SJCRH30 (cell line): Measurements from ENCODE around the gene PLIN4. TPM values are rescaled to one million over a fixed set of nuclear protein-coding genes. Genes with fewer than 3 reads are reported as not detected.
A peak's percentile ranks its signal among the peaks of the same experiment; 100 is the strongest.
"Not testable (repeated sequence)": the region's sequence is repeated elsewhere in the genome, so short reads cannot be mapped to it uniquely, and the experiment has no call there.

Experiments
- DNase-seq, 2 experiments: peaks; one replicate each; pipeline ENCODE4 v3.0.0-alpha.2; 2015 to 2020
- H3K27ac ChIP-seq: fragments of 250-450 bp; sonication (Bioruptor Pico); 2 replicates; pipeline ENCODE4 v1.5.1; 2020; ENCODE audit warnings: mild to moderate bottlenecking, moderate library complexity
- H3K27me3 ChIP-seq: fragments of 250-450 bp; sonication (Bioruptor Pico); 2 replicates; pipeline ENCODE4 v1.5.1; 2020; ENCODE audit warnings: mild to moderate bottlenecking, moderate library complexity
- H3K36me3 ChIP-seq: fragments of 250-450 bp; sonication (Bioruptor Pico); 2 replicates; pipeline ENCODE4 v1.5.1; 2020; ENCODE audit warnings: mild to moderate bottlenecking, moderate library complexity
- H3K4me1 ChIP-seq: fragments of 250-450 bp; sonication (Bioruptor Pico); 2 replicates; pipeline ENCODE4 v1.5.1; 2020; ENCODE audit warnings: mild to moderate bottlenecking, moderate library complexity
- H3K4me3 ChIP-seq: fragments of 250-450 bp; sonication (Bioruptor Pico); 2 replicates; pipeline ENCODE4 v1.5.1; 2020; ENCODE audit warnings: mild to moderate bottlenecking, moderate library complexity
- H3K9me3 ChIP-seq: fragments of 250-450 bp; sonication (Bioruptor Pico); replicated peaks from 2 replicates; pipeline ENCODE4 v1.5.1; 2020; ENCODE audit warnings: mild to moderate bottlenecking, moderate library complexity
- total RNA-seq: library from RNA; depleted of rRNA; stranded (reverse); fragments of >200 nt; shearing (Covaris generic); gene quantifications from 2 replicates; pipeline ENCODE4 v1.2.3, GENCODE V29; 2014; rRNA removed

PLIN4 gene, protein sequence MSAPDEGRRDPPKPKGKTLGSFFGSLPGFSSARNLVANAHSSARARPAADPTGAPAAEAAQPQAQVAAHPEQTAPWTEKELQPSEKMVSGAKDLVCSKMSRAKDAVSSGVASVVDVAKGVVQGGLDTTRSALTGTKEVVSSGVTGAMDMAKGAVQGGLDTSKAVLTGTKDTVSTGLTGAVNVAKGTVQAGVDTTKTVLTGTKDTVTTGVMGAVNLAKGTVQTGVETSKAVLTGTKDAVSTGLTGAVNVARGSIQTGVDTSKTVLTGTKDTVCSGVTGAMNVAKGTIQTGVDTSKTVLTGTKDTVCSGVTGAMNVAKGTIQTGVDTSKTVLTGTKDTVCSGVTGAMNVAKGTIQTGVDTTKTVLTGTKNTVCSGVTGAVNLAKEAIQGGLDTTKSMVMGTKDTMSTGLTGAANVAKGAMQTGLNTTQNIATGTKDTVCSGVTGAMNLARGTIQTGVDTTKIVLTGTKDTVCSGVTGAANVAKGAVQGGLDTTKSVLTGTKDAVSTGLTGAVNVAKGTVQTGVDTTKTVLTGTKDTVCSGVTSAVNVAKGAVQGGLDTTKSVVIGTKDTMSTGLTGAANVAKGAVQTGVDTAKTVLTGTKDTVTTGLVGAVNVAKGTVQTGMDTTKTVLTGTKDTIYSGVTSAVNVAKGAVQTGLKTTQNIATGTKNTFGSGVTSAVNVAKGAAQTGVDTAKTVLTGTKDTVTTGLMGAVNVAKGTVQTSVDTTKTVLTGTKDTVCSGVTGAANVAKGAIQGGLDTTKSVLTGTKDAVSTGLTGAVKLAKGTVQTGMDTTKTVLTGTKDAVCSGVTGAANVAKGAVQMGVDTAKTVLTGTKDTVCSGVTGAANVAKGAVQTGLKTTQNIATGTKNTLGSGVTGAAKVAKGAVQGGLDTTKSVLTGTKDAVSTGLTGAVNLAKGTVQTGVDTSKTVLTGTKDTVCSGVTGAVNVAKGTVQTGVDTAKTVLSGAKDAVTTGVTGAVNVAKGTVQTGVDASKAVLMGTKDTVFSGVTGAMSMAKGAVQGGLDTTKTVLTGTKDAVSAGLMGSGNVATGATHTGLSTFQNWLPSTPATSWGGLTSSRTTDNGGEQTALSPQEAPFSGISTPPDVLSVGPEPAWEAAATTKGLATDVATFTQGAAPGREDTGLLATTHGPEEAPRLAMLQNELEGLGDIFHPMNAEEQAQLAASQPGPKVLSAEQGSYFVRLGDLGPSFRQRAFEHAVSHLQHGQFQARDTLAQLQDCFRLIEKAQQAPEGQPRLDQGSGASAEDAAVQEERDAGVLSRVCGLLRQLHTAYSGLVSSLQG (N-terminal part only)
- 0.16 and 0.18 TPM in 2 replicates for total RNA-seq

GRCh38 chr19:4518345-4519171 lies at the start of gene PLIN4:
Gene PLIN4, minus strand, starts transcription at chr19:4518486. Its CDS starts 214 bp downstream, at chr19:4518272.
- H3K4me1 ChIP-seq: peaks cover 12% of the 10 kb centered on the region
- H3K27ac ChIP-seq: no peak within 1 kb of the TSS
- no peak within 1 kb of the TSS for H3K4me3 ChIP-seq
- no peaks in the 10 kb centered on the region for H3K36me3 ChIP-seq
- no peaks in the 10 kb centered on the region for H3K27me3 ChIP-seq
- no peaks in the 10 kb centered on the region for H3K9me3 ChIP-seq
- DNase-seq: no peak

GRCh38 chr19:4567584-4568071 lies 49.3 kb upstream of the PLIN4 start:
- H3K27ac ChIP-seq: peak overlapping the region; percentile 28; the same call in 1 of the 2 replicates
- H3K36me3 ChIP-seq: peaks cover 6% of the 10 kb centered on the region; the same call in 1 of the 2 replicates
- H3K9me3 ChIP-seq: no peaks in the 10 kb centered on the region
- peak; percentile 77 to 81 for DNase-seq
- H3K4me3 ChIP-seq: no peak overlapping the region
- H3K27me3 ChIP-seq: no peaks in the 10 kb centered on the region
- H3K4me1 ChIP-seq: peaks cover 25% of the 10 kb centered on the region

DNA sequence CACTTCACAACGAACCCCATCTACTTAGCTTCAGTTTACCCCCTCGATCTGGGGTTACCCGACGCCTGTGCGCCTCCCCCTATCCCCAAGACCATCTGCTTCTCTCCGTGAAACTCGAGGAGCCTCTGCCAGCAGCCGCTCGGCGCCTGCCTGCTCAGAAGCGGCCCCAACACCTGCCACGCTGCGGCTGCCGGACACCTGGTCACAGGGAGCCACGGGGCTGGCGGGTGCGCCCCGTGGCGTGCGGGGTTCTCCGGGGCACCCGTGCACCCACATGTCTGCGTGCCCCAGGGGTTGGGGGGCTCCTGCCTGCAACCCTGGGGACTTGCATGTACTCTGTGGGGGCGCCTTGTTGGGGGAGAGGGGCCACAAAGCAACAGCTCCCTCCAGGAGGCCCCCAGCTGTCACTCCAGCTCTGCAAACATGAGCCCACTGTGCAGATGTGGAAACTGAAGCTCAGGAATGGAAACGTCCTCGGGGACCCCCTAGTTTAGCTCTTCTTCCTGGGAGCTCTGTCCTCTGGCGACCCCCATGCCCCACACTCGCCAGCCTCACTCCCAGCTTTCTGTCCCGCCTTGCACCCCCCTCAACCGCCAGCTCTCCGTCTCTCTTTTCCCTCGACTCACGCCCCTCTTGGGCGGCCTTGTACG lies 48.2 kb upstream of the PLIN4 start:
- H3K4me1 ChIP-seq: peaks cover 25% of the 10 kb centered on the region
- H3K27ac ChIP-seq: peak overlapping the region; percentile 28
- no peaks in the 10 kb centered on the region for H3K9me3 ChIP-seq
- no peak overlapping the region for H3K4me3 ChIP-seq
- DNase-seq: peak; percentile 81 to 85
- no peaks in the 10 kb centered on the region for H3K27me3 ChIP-seq
- H3K36me3 ChIP-seq: peaks cover 6% of the 10 kb centered on the region; the same call in 1 of the 2 replicates

DNA sequence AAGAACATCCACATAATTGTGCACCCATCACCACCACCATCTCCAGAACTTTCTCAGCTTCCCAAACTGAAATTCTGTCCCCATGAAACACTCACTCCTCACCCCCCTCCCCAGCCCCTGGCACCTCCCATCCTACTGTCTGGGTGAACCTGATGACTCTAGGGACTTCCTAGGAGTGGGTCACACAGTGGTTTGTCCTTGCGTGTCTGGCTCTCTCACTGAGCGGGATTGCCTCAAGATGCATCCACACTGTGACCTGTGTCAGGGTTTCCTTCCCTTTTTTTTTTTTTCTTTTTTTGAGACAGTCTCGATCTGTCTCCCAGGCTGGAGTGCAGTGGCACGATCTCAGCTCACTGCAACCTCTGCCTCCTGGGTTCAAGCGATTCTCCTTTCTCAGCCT lies 45.3 kb upstream of the PLIN4 start:
- H3K36me3 ChIP-seq, H3K27me3 ChIP-seq, H3K4me3 ChIP-seq, H3K27ac ChIP-seq, DNase-seq, H3K9me3 ChIP-seq: not testable (repeated sequence)
- H3K4me1 ChIP-seq: peaks cover 22% of the 10 kb centered on the region

GRCh38 chr19:4562085-4562484 lies 43.8 kb upstream of the PLIN4 start:
- H3K27me3 ChIP-seq, H3K27ac ChIP-seq, DNase-seq, H3K9me3 ChIP-seq, H3K4me3 ChIP-seq: not testable (repeated sequence)
- Histone ChIP-seq H3K36me3 (peaks cover 16% of the 10 kb centered on the region), H3K4me1 (peaks cover 19% of the 10 kb centered on the region)

DNA sequence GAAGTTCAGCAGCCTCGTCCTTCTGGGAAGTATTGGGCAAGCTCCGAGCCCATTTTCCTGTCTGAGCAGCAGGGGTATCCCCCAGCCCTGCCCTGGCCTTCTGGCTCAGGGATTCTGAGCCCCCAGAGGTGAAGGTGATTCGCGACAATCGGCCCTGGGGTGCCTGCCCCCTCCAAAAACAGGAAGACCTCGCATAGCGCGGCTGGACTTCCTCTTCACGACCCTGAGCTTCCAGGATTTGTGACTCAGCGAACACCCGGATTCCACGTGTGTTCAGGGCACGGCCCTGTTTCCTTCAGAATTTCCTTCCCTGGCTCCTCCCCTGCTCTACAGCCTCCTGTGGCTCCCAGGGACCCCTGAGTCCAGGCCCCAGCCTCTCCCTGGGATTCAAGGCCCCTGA lies 41.3 kb upstream of the PLIN4 start, which contains the start of gene SEMA6B:
TSS of gene SEMA6B (minus strand) at position 116 of the 400 bp plus-strand sequence. CDS start 1,227 bp downstream, outside the sequence.
- H3K9me3 ChIP-seq: no peaks in the 10 kb centered on the region
- DNase-seq: no peak
- H3K36me3 ChIP-seq: peaks cover 37% of the 10 kb centered on the region
- H3K27ac ChIP-seq: no peak within 1 kb of the TSS
- no peaks in the 10 kb centered on the region for H3K4me1 ChIP-seq
- H3K27me3 ChIP-seq: no peaks in the 10 kb centered on the region
- no peak within 1 kb of the TSS for H3K4me3 ChIP-seq

DNA sequence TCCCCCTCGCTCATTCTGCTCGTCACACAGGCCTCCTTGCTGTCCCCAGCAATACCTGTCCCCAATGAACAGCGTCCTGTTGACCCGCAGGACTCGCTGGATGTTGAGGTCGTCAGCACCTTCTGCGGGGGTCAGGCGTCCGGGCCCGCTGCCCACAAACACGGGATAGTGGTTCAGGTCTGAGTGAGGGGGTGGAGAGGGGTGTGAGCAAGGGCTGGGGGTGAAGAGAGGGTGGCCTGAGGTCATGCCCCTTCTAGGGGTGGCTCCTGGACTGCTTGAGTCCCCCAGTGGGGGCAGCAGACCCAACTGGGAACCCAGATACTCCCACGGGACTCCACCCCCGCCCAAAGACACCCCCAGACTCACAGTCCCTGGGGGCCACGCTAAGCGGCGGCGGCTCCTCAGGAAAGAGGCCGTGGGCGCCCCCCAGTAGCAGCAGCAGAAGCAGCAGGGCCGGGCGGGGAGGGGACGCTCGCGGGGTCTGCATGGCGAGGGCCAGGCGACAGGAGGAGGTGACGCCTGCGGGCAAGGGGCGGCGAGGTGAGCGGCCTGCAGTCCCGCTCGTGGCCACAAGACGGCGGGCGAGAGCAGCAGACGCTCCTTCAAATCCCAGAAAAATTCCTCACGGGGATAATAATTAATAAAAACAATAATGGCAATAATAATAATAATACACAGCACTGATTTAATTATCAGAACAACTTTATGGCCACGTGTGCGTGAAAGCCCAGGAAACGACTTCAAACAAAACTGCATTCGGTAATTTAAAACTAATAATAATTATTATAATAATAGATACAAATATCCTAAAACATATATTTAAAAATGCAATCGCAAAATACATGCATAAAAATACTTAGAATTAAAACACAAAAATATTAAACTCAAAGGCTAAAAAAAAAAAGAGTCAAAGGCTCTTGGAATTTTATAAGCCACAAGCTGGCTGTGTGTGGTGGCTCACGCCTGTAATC lies 40.0 kb upstream of the PLIN4 start:
- DNase-seq: no peak

DNA sequence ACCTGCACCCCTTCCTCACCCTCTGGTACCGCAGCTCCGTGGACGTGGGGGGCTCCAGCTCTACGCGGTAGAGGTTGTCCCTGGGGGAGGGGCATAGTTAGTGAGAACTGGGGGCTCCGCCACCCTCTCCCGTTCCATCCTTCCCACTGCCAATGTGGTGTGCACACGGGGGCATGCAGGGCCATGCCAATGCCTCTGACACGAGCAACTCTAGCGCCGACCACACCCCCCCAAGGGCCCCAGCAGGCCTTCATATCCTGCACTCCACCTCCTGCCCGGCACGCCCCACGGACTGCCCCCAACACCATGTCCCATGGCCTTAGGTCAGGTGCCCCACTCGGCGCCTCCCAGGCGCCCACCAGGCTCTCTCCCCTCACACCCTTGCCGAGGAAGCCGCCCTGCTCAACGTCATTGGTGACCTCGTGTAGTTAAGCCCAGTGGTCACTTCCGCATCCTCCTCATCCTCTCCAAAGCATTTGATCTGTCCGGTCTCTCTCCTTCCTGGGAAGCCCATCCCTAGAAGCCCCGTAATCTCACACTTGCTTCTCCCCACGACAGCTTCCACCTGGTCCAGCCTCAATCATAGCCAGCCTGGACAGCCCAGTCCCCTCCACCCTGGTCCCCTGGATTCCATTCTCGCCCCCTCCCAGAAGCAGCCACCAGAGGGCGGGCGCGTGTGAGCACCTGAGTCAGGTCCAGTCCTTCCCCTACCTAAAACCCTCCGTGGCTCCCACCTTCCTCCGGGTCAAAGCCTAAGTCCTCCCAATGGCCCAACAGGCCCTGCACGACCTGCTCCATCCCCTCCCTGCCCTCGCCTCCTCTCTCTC lies 39.1 kb upstream of the PLIN4 start:
- no peak overlapping the region for H3K27ac ChIP-seq
- no peak overlapping the region for H3K4me3 ChIP-seq
- DNase-seq: no peak
- no peaks in the 10 kb centered on the region for H3K9me3 ChIP-seq
- no peaks in the 10 kb centered on the region for H3K4me1 ChIP-seq
- no peaks in the 10 kb centered on the region for H3K27me3 ChIP-seq
- H3K36me3 ChIP-seq: peaks cover 53% of the 10 kb centered on the region

More for the DNA sequence above, 40.0 kb upstream of the PLIN4 start:
- Histone ChIP-seq H3K4me1 (no peaks in the 10 kb centered on the region), H3K36me3 (peaks cover 46% of the 10 kb centered on the region), H3K9me3 (no peaks in the 10 kb centered on the region), H3K27me3 (no peaks in the 10 kb centered on the region), H3K4me3 (no peak overlapping the region), H3K27ac (no peak overlapping the region)

GRCh38 chr19:4556597-4557127 lies 38.4 kb upstream of the PLIN4 start:
- Histone ChIP-seq H3K4me3 (no peak overlapping the region), H3K27ac (no peak overlapping the region), H3K27me3 (no peaks in the 10 kb centered on the region), H3K36me3 (peaks cover 60% of the 10 kb centered on the region), H3K4me1 (no peaks in the 10 kb centered on the region), H3K9me3 (no peaks in the 10 kb centered on the region)
- peak; percentile 65 to 69 for DNase-seq

DNA sequence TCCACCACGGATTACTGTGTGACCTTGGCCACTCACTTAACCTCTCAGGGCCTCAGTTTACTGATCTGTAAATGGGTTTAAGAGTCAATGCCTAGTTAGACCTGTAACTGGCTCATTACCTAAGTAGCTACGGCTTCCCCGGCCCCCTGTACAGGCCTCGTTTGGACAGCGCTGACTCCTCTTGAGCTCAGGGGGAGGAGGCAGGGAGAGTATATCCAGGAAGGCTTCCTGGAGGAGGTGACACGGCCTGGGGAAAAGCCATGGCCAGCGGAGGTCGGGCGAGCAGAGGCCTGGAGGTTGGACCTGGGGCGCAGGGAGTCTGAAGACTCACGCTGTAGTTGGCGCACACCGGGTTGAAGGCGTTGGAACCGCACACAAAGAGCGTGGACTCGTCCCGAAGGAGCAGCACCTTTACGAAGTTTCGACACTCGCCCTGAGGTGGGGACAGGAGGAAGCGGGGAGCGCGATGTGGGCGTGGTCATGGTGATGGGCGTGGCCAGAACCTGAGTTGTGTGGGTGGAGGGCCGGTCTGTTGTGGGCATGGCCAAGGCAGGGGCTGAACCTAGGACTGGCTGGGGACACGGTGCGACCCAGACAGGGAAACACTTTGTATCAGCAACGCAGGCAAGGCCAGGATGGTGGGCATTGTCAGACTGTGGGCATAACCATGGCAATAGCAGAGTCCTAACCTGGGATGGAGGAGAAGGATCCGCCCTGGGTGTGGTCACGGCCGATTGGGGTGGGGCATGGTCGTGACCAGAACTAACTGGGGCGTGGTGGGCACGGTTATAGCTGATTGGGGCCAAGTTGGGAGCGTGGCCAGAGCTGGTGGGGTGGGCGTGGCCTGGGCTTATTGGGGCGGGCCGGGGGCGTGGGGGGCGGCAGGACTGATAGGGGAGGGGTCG lies 37.6 kb upstream of the PLIN4 start:
- DNase-seq: no peak
- no peaks in the 10 kb centered on the region for H3K27me3 ChIP-seq
- no peaks in the 10 kb centered on the region for H3K4me1 ChIP-seq
- H3K4me3 ChIP-seq: no peak overlapping the region
- H3K36me3 ChIP-seq: peaks cover 65% of the 10 kb centered on the region
- H3K27ac ChIP-seq: no peak overlapping the region
- H3K9me3 ChIP-seq: no peaks in the 10 kb centered on the region

DNA sequence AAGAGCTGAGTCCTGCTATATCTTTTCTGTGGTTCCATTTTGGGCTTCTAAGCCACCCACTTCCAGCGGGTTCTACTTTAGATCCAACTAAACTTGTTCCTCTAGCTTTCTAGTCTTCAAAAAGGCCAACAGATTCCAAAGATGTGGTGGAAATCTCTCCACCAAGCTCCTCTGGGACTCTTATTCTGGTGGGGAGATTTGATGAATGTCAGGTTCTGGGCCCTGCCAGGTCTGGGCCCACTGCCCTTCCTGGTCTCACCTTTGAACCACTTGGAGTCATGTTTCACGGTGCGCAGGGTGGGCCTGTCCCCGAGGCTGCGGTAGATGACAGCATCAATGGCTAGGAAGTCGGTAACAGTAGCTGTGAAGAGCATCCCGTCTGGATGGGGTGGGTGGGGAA lies 36.4 kb upstream of the PLIN4 start:
- H3K27me3 ChIP-seq: no peaks in the 10 kb centered on the region
- no peaks in the 10 kb centered on the region for H3K9me3 ChIP-seq
- H3K36me3 ChIP-seq: peaks cover 75% of the 10 kb centered on the region
- H3K4me1 ChIP-seq: no peaks in the 10 kb centered on the region
- no peak overlapping the region for H3K27ac ChIP-seq
- DNase-seq: no peak
- H3K4me3 ChIP-seq: no peak overlapping the region
